HG02981 (cell line): ENCODE measurements around the gene P4HA1.

ENCODE experiments used
- ATAC-seq: cut with Tn5 transposase; IDR thresholded peaks from one replicate; pipeline ENCODE4 v1.9.1; 2021; ENCODE audit warnings: mild to moderate bottlenecking, moderate library complexity; ENCODE audit not compliant: unreplicated experiment

P4HA1 gene

GRCh38 chr10:72981028-72981881 lies 115.4 kb downstream of the P4HA1 start:
- ATAC-seq, result no peak

GRCh38 chr10:72980348-72980747 lies 116.3 kb downstream of the P4HA1 start:
- ATAC-seq, result no peak

DNA sequence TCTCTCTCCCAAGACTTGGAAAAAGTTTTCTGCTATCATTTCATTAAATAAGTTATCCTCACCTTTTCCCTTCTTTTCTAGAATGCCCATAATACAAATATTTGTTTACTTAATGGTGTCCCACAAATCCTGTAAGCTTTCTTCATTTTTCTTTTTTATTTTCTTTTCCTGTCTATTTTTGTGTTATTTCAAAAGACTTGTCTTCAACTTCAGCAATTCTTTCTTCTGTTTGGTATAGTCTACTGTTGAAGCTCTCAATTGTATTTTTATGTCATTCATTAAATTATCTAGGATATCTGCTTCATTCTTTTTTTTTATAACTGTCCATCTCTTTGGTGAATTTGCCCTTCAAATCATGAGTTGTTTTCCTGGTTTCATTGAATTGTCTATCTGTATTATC lies 117.0 kb downstream of the P4HA1 start:
- no peak for ATAC-seq

- no peak for ATAC-seq
Observed at GRCh38 chr10:72976886-72977285, 119.8 kb downstream of the P4HA1 start.
